Endothelial cell (in vitro differentiated cells): Measurements from ENCODE around the gene NXN. TPM values are rescaled to one million over a fixed set of nuclear protein-coding genes. Genes with fewer than 3 reads are reported as not detected.
"Not testable (repeated sequence)": the region's sequence is repeated elsewhere in the genome, so short reads cannot be mapped to it uniquely, and the experiment has no call there.

Experiments used
- DNase-seq: peaks from one replicate; pipeline ENCODE4 v3.0.0; 2021; ENCODE audit warnings: low spot score
- H3K27ac Mint-ChIP-seq: one replicate; pipeline ENCODE4 v1.8.0; 2021; ENCODE audit warnings: mixed read lengths, inconsistent platforms; ENCODE audit not compliant: unreplicated experiment
- H3K27me3 Mint-ChIP-seq: one replicate; pipeline ENCODE4 v1.8.0; 2021; ENCODE audit warnings: mild to moderate bottlenecking, moderate library complexity, mixed read lengths, inconsistent platforms; ENCODE audit not compliant: unreplicated experiment
- H3K36me3 Mint-ChIP-seq: one replicate; pipeline ENCODE4 v1.8.0; 2021; ENCODE audit warnings: mild to moderate bottlenecking, low read depth, mixed read lengths, inconsistent platforms; ENCODE audit not compliant: unreplicated experiment
- H3K4me1 Mint-ChIP-seq: one replicate; pipeline ENCODE4 v1.8.0; 2021; ENCODE audit warnings: mild to moderate bottlenecking, mixed read lengths, inconsistent platforms; ENCODE audit not compliant: unreplicated experiment
- H3K4me3 Mint-ChIP-seq: one replicate; pipeline ENCODE4 v1.8.0; 2021; ENCODE audit warnings: mild to moderate bottlenecking, mixed read lengths, inconsistent platforms; ENCODE audit not compliant: unreplicated experiment
- H3K9me3 Mint-ChIP-seq: one replicate; pipeline ENCODE4 v1.8.0; 2021; ENCODE audit warnings: mixed read lengths, inconsistent platforms; ENCODE audit not compliant: unreplicated experiment
- total RNA-seq: library from RNA; stranded (reverse); fragmentation: NEBNext Ultra II Directional; extraction: Animal tissue kit (Norgen Biotek cat#: 25700); gene quantifications from one replicate; pipeline ENCODE4 v1.2.1, GENCODE V29; 2021; ENCODE audit not compliant: unreplicated experiment
- TF ChIP-seq, protein P1 (sequence below): fragments of 200-600 bp; sonication (generic); IDR thresholded peaks from one replicate; pipeline ENCODE4 v1.5.0; 2021; ENCODE audit warnings: antibody characterized with exemption; ENCODE audit not compliant: unreplicated experiment

The NXN gene
- total RNA-seq, 1 donor from 2014 or later = 53.9 TPM

DNA sequence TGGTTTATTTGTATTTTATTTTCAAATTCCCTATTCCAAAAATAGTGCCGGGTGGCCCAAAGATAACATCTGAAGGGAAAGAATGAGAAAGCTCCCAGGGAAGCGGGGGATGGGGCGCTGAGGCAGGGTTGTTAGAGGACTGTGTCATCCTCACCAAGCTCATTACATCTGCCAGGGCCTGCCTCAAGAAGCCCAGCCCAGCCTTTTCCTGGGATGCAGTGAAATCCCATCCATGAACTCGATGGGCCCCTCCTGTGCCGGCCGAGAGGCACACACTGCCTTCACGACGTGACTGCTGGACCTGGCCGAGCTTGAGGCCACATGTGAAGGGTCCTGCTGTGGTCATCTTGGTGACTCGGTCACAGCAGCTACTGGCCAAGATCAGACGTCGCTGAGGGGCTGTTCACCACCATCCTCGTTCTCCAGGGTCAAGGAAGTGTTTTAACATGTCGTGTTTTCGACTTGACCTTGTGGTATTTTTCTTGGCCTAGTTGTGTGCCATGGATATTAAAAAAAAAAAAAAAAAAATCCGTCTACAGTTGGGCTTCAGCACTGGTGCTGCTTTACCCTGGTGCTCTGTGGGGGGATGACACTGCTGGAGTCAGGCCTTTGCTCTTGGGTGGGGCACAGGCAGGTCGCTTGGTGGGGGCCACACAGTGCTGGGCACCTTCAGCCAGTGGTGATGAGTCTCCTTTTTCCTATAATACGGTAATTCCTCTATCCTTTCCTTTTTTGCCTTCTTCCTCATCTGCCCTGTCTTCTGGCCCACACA lies 22.2 kb upstream of the NXN start:
- Mint-ChIP-seq H3K36me3 (peaks cover 38% of the 10 kb centered on the region), H3K9me3 (no peaks in the 10 kb centered on the region), H3K27me3 (peaks cover 11% of the 10 kb centered on the region), H3K4me1 (peaks cover 59% of the 10 kb centered on the region), H3K4me3 (peak overlapping the region; percentile 81), H3K27ac (peak overlapping the region; percentile 89)
- TF ChIP-seq, protein P1, sequence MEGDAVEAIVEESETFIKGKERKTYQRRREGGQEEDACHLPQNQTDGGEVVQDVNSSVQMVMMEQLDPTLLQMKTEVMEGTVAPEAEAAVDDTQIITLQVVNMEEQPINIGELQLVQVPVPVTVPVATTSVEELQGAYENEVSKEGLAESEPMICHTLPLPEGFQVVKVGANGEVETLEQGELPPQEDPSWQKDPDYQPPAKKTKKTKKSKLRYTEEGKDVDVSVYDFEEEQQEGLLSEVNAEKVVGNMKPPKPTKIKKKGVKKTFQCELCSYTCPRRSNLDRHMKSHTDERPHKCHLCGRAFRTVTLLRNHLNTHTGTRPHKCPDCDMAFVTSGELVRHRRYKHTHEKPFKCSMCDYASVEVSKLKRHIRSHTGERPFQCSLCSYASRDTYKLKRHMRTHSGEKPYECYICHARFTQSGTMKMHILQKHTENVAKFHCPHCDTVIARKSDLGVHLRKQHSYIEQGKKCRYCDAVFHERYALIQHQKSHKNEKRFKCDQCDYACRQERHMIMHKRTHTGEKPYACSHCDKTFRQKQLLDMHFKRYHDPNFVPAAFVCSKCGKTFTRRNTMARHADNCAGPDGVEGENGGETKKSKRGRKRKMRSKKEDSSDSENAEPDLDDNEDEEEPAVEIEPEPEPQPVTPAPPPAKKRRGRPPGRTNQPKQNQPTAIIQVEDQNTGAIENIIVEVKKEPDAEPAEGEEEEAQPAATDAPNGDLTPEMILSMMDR = no peak
- no peak for DNase-seq

DNA sequence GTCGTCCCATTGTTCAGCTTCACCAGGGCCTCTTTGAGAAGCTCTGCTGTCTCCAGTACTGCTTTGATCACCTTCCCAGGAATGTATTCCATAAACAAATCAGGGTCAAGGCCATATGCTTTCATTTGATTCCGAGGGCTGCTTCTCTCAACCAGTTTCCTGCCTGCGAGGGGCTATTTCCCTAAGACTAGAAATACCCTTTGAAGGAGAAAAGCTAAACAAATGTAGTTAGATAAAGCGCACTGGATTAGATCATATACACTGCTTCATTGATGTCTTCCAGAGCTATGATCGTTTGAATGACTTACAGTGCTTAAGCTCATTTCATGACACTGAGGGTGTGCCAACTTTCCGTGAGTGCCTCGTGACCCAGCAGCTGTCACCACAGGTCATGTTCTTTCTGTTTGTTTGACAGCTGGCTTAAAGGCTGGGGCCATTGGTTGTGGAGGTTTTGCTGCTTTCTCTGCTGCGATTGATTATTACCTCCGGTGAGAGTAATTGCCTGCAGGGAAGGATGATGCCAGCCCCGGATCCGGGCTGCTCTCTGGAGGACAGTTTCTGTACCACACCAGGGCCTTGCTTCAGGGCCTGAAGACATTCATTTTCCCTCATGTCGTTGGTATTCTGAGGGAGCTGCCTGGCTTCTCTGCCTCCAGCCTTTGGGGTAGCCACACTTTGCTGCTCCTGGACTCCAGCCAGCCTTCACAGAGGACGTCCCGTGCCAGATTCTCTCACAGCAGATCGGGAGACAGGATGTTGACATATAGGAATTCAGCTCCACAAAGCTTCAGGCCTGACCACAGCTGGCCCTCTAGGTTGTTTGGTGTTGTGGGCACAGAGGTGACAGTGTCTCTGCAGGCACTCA lies 21.3 kb upstream of the NXN start:
- H3K27me3 Mint-ChIP-seq = peaks cover 11% of the 10 kb centered on the region
- peaks cover 38% of the 10 kb centered on the region for H3K36me3 Mint-ChIP-seq
- no peaks in the 10 kb centered on the region for H3K9me3 Mint-ChIP-seq
- H3K4me3 Mint-ChIP-seq = peak overlapping the region; percentile 69
- no peak for DNase-seq
- peaks cover 59% of the 10 kb centered on the region for H3K4me1 Mint-ChIP-seq
- TF ChIP-seq, protein P1 = no peak
- peak overlapping the region; percentile 61 for H3K27ac Mint-ChIP-seq

DNA sequence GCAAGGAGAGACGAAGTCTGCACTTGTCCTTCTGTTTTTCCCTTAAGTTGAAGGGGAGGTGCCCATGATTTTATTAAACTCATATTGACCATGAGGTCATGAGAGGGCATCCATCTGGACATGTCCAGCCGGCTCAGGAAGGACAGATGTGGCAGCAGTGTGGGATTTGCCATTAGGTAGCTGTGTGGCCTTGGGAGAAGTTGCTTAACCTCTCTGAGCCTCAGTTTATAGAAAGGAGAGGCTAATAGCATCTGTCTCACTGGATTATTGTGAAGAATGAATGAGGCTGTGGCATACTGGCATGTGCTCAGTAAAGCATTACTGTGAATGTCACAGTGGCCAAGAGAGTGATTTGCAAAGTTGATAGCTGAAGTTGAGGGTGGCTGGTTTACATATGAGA lies 18.5 kb upstream of the NXN start:
- peaks cover 38% of the 10 kb centered on the region for H3K4me1 Mint-ChIP-seq
- peak overlapping the region; percentile 97 for H3K4me3 Mint-ChIP-seq
- no peaks in the 10 kb centered on the region for H3K9me3 Mint-ChIP-seq
- H3K36me3 Mint-ChIP-seq = peaks cover 24% of the 10 kb centered on the region
- no peak for DNase-seq
- peaks cover 8% of the 10 kb centered on the region for H3K27me3 Mint-ChIP-seq
- H3K27ac Mint-ChIP-seq = peak overlapping the region; percentile 81
- TF ChIP-seq, protein P1 = no peak

GRCh38 chr17:996554-997344 lies 17.2 kb upstream of the NXN start, which contains the start of gene TIMM22:
TIMM22 (plus strand) TSS chr17:997129; CDS start chr17:997143, 14 bp downstream.
- peak within 1 kb of the TSS; percentile 96 for H3K27ac Mint-ChIP-seq
- peak within 1 kb of the TSS; percentile 97 for H3K4me3 Mint-ChIP-seq
- peaks cover 16% of the 10 kb centered on the region for H3K36me3 Mint-ChIP-seq
- peaks cover 26% of the 10 kb centered on the region for H3K4me1 Mint-ChIP-seq
- peaks cover 6% of the 10 kb centered on the region for H3K27me3 Mint-ChIP-seq
- peak; percentile 98 for DNase-seq
- TF ChIP-seq, protein P1 = peak; percentile 78
- no peaks in the 10 kb centered on the region for H3K9me3 Mint-ChIP-seq

DNA sequence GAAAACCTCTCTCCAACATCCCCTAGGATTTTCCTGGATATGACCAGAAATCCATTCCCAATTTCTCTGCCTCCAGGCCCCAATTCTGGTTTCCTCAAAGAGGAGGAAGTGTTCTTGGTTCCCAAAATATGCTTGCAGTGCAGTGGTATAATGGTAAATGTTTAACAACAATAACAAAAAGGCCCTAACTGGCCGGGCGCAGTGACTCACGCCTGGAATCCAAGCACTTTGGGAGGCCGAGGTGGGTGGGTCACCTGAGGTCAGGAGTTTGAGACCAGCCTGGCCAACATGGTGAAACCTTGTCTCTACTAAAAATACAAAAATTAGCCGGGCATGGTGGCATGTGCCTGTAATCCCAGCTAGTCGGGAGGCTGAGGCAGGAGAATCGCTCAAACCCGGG lies 15.7 kb upstream of the NXN start:
- not testable (repeated sequence) for H3K9me3 Mint-ChIP-seq, DNase-seq, H3K4me3 Mint-ChIP-seq, H3K36me3 Mint-ChIP-seq, H3K27ac Mint-ChIP-seq, H3K27me3 Mint-ChIP-seq
- H3K4me1 Mint-ChIP-seq = peaks cover 16% of the 10 kb centered on the region
